NCI-H460 (cell line): Measurements from ENCODE around the gene GLG1. TPM values are rescaled to one million over a fixed set of nuclear protein-coding genes. Genes with fewer than 3 reads are reported as not detected.

Source experiments
- DNase-seq: peaks from one replicate; pipeline ENCODE4 v3.0.0-alpha.2; 2016; ENCODE audit warnings: low read depth; ENCODE audit errors: extremely low read depth
- total RNA-seq: library from RNA; depleted of rRNA; stranded (reverse); fragments of >200 nt; shearing (Covaris generic); gene quantifications from 2 replicates; pipeline ENCODE4 v1.2.3, GENCODE V29; 2014

Gene GLG1
- total RNA-seq, 1 experiment from 2014 or later: 66.9 TPM

DNA sequence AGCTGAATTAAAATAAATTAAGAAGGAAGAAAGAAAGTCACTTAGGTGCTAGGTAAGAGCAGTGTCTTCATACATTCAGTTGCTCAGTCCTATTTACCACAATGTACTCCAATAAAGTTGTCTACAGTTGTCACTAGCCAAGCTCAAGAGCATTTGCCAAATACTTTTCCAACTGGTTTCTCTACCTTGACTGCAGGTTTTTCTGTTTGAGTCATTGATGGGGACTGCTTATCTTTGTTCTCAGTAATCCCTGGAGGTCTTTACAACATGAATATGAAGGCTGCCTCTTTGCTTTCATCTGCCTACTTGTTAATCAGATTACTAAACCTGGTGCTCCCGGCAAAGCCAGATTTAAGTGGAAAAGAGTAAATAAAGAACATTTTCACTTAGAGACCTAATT, 121.0 kb downstream of the GLG1 start:
- DNase-seq: no peak

GRCh38 chr16:74480150-74481029, 126.5 kb downstream of the GLG1 start:
- DNase-seq: peak; percentile 74

- DNase-seq: no peak
Measured at GRCh38 chr16:74477226-74477625, 129.7 kb downstream of the GLG1 start.

GRCh38 chr16:74474416-74474815, 132.5 kb downstream of the GLG1 start:
- no peak for DNase-seq

- DNase-seq: no peak
Measured at GRCh38 chr16:74472540-74472939, 134.4 kb downstream of the GLG1 start.

DNA sequence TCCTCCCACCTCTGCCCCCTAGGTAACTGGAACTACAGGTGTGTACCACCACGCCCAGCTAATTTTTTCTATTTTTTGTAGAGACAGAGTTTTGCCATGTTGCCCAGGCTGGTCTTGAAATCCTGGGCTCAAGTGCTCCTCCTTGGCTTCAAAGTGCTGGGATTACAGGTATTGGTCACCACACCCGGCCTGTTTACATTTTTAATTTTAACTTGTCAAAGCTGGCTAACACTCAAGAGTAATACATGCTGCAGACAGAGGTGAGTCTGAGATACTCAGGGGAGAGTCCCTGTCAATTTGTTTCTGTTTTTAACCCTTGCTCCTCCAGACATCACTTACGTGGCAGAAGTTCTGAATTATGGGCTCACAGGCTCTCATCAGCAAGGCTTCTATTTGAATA, 134.9 kb downstream of the GLG1 start:
- DNase-seq: no peak

DNA sequence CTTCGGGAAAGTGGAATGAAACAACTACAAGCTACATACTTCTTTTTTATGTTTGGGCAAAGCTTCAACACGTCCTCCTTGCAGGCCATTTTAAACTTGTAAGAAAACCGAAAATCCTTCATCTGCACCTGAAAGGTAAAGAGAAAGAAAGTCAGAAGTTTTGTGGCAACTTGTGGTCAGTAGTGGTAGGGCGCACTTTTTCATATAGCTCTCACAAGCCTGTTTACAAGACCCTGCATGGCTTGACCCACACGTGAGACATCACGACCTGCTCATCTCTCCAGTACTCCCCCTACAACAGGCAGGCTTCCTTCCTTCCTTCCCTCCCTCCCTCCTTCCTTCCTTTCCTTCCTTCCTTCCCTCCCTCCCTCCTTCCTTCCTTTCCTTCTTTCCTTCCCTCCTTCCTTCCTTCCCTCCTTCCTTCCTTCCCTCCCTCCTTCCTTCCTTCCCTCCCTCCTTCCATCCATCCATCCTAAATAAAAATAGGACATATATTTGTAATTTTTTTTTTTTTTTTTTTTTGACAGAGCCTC, 136.9 kb downstream of the GLG1 start:
- no peak for DNase-seq

DNA sequence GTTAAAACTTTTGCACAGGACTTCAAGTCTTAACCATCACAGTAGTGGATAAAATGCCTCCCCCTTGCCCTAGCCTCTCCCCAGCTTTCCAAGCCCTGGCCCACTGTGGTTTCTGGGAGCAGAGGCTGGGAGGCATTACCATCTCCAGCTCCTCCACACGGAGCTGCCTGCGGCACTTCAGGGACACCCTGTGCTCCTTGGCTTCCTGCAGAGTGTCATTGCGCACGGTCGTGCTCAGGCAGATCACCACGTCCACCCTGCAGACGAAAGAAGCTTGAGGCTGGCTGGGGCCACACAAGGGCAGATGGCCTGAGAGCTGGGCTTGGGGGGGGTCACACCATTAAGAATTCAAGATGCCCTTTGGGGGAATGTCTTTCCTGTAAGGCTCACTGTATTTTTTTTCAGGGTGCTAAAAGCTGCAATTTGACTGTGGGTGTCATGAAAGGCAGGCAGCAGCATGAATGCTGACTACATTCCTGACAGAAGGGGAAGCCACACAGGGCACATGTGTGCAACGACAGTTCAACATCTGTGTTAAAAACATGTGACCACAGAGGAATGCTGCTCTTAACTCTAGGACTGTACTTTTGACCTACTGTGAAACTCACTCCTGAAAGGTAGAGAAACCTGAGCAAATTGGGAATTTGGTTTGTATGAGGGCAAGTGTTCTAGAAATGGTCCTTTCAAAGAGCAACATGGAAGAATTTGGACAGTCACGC, 137.9 kb downstream of the GLG1 start:
- no peak for DNase-seq

GRCh38 chr16:74466872-74467271, 140.0 kb downstream of the GLG1 start:
- no peak for DNase-seq

- no peak for DNase-seq
Measured at GRCh38 chr16:74465851-74466685, 140.8 kb downstream of the GLG1 start.

- no peak for DNase-seq
Measured at GRCh38 chr16:74465281-74465680, 141.6 kb downstream of the GLG1 start.

DNA sequence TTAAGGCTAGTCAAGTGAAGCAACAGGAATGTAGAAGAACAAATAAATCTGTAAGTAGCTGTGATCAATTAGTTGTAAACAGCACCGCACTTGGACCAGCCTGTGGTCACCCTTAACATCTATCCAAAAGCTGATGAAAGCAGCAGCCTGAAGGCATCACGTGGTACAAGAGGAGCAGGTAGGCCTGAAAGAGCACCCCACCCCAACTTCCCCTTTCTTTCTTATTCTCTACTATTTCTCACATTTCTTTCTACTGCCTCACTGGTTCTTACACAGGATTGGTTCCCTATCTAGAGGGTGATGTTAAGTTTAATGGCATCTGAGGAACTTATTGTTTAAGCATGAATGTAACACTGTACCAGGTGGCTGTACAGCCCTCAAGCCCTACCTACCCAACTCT, 143.0 kb downstream of the GLG1 start:
- DNase-seq: no peak

- DNase-seq: no peak
Measured at GRCh38 chr16:74462361-74462760, 144.6 kb downstream of the GLG1 start.

DNA sequence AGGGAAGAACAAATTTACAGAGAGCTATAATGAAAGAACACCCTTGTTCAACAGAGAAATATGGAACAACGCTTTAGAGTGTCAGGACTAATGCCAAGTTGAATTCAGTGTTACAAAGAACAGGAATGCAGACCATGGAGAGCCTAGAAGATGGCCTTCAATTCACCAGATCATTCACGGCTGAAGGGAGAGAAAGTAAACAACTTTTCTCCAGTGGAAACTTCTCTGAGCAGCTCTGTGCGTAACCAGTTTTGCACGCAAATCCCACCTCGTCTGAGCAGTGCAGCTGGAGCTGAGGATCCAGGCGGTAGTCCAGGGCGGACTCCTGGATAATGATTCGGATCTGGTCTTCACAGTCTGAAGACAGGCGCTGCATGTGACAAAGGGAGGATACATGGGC, 145.1 kb downstream of the GLG1 start:
- no peak for DNase-seq

- no peak for DNase-seq
Measured at GRCh38 chr16:74460542-74460941, 146.4 kb downstream of the GLG1 start.

GRCh38 chr16:74456290-74456625, 150.7 kb downstream of the GLG1 start:
- no peak for DNase-seq

DNA sequence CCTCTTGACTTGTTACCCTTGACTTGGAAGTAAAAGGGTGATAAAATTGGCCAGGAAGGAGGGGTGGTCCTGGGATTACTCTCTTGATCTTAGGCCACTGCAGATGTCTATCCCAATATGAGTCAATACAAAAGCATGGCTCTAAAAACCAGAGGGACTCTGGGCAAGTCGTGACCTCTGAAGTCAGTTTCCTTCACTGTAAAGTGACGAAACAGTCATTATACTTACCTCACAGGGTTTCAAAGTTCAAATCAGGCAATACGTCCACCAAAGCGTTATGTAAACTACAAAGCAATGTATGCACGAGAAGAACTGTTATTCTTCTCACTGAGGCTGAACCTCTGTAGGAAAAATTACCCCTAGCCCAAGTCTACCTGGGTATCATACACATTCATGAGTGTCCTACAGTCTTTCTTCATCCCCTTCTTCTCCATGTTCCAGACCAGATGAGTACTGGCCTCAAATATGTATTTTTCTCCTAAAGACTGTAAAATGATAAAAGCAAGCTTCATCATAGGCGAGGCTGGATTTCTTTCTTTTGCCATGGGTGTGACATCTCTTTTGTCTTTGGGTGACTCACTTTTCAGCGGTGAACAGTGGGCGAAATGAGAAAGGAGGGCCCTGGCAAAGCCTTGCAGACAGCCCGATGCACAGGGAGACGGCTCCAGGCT, 151.2 kb downstream of the GLG1 start:
- no peak for DNase-seq

DNA sequence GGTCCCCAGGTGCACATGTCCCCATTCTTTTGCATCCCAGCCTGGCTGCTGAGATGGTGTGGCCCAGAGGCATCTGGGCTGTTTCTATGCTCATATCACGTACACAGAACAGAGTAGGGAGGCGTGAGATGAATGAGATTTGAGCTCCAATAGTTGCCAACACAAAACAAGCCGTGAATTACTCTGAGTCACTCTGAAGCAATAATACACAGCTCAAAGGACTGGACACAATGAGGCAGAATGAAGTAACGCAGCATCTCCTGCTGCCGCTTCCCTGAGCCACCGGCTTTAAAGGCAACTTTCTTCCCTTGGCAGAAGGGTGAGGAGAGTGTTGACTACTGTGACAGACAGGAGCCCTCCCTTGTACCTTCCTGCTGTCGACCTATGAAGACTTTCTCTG, 151.7 kb downstream of the GLG1 start:
- DNase-seq: no peak

DNA sequence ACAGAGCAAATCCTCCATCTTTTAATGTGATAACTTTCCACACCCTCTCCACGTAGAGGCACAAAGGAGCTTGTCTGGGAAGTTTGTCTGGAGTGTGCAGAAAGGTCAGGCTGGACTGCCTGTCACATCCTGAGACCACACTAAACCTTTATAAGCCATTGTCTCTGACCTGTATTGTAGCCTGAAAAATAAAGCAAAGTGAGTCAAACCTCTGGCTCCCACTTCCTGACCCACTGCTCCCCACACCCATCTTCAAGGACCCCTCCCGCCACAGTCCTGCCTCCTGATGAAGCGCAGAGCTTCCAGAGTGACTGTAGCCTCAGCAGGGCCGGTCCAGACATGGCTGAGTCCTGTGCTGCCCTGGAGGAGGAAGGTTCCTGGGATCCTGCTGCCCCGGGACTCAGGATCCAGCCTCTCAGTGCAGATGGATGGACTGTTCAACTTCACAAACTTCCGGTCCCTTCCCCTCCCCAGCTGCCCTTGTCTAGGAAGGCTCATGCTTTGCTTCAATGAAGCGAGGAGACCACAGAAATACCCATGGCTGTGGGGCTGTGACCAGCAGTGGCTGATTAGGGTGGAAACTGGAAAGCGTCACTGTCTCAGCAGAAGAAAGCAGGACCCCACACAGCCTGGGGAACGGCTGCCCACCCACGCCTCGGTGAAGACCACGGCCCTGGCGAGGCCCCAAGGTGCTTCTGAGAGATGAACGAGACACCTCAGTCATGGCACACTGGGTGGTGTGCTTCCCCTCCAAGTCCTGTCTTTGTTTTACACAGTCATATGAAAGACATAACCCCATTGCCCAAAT, 154.8 kb downstream of the GLG1 start:
- no peak for DNase-seq
